HepG2 (cell line): ENCODE results near the gene SSX2.
"Not testable (repeated sequence)": the region's sequence is repeated elsewhere in the genome, so short reads cannot be mapped to it uniquely, and the experiment has no call there.

Source experiments
- CCDC6 ChIP-seq: sonication (generic); formaldehyde crosslinking; IDR thresholded peaks from 2 replicates; pipeline ENCODE4 v1.8.1; 2022; ENCODE audit warnings: mild to moderate bottlenecking, missing genetic modification reagents, moderate library complexity
- JUNB ChIP-seq: sonication (generic); formaldehyde crosslinking; IDR thresholded peaks from 2 replicates; pipeline ENCODE4 v1.8.0; 2022; ENCODE audit warnings: missing genetic modification reagents, mild to moderate bottlenecking, borderline replicate concordance
- LCORL ChIP-seq, 2 experiments: fragments of 450-650 bp in 1 of 2; sonication (generic) in 1 of 2; formaldehyde crosslinking in 1 of 2; IDR thresholded peaks; 2 replicates each; pipeline versions ENCODE4 v1.5.0 to v1.6.1; 2017 to 2020; ENCODE audit warnings: antibody characterized with exemption in 1 of 2, missing genetic modification reagents in 1 of 2
- POLR2AphosphoS5 ChIP-seq: IDR thresholded peaks from 2 replicates; pipeline ENCODE4 v1.6.1; 2012; ENCODE audit warnings: low read depth, low read length
- SALL1 ChIP-seq: sonication (generic); formaldehyde crosslinking; IDR thresholded peaks from 2 replicates; pipeline ENCODE4 v1.8.0; 2022; ENCODE audit warnings: mild to moderate bottlenecking, missing genetic modification reagents
- SP2 ChIP-seq: sonication (generic); formaldehyde crosslinking; IDR thresholded peaks from 2 replicates; pipeline ENCODE4 v1.5.1; 2020; ENCODE audit warnings: mild to moderate bottlenecking, missing genetic modification reagents
- ZNF12 ChIP-seq: sonication (generic); formaldehyde crosslinking; IDR thresholded peaks from 2 replicates; pipeline ENCODE4 v1.5.0; 2020; ENCODE audit warnings: missing genetic modification reagents
- TF ChIP-seq, protein P1 (sequence below): sonication (generic); formaldehyde crosslinking; IDR thresholded peaks from 2 replicates; pipeline ENCODE4 v1.5.0; 2020; ENCODE audit warnings: mild to moderate bottlenecking, missing genetic modification reagents, moderate library complexity

DNA sequence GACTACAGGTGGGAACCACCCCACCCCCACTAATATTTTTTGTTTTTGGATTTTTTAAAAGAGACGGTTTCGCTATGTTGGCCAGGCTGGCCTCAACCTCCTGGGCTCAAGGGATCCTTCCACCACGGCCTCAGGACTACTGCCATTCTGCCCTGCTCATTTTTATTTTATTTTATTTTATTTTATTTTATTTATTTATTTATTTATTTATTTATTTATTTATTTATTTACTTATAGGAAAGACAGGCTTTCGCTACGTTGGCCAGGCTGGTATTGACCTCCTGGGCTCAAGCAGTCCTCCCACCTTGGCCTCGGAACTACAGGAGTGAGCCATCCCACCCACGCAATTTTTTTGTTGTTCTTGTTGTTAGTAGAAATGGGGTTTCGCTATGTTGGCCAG lies 51.5 kb downstream of the SSX2 start:
- not testable (repeated sequence) for TF ChIP-seq CCDC6 (CRISPR knock-in tag); ZNF12; SALL1; POLR2AphosphoS5; SP2 (CRISPR knock-in tag); LCORL (IDR thresholded peaks at IDR 0.05); LCORL (CRISPR knock-in tag; IDR thresholded peaks at IDR 0.05); JUNB (CRISPR knock-in tag)
- TF ChIP-seq, protein P1, sequence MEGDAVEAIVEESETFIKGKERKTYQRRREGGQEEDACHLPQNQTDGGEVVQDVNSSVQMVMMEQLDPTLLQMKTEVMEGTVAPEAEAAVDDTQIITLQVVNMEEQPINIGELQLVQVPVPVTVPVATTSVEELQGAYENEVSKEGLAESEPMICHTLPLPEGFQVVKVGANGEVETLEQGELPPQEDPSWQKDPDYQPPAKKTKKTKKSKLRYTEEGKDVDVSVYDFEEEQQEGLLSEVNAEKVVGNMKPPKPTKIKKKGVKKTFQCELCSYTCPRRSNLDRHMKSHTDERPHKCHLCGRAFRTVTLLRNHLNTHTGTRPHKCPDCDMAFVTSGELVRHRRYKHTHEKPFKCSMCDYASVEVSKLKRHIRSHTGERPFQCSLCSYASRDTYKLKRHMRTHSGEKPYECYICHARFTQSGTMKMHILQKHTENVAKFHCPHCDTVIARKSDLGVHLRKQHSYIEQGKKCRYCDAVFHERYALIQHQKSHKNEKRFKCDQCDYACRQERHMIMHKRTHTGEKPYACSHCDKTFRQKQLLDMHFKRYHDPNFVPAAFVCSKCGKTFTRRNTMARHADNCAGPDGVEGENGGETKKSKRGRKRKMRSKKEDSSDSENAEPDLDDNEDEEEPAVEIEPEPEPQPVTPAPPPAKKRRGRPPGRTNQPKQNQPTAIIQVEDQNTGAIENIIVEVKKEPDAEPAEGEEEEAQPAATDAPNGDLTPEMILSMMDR (CRISPR knock-in tag): not testable (repeated sequence)
